H1 (cell line): Measurements from ENCODE around the gene DPYD. TPM values are rescaled to one million over a fixed set of nuclear protein-coding genes. Genes with fewer than 3 reads are reported as not detected.

Experiments
- CTCF ChIA-PET: fragments of 300-600 bp; sonication (Branson Sonifier 250); formaldehyde crosslinking; loops from one replicate; lab custom pipeline; 2021; ENCODE audit not compliant: partially characterized antibody; lab: Charles Lee
- POLR2A ChIA-PET: fragments of 300-600 bp; sonication (Branson Sonifier 250); formaldehyde crosslinking; loops from one replicate; lab custom pipeline; 2021; ENCODE audit warnings: inconsistent platforms; ENCODE audit not compliant: partially characterized antibody; lab: Charles Lee
- DNase-seq, 2 experiments: peaks; one replicate each; pipeline versions ENCODE4 v3.0.0 to v3.0.0-alpha.2; 2010 to 2022; ENCODE audit warnings: low spot score in 2 of 2, low read depth in 1 of 2, mixed read lengths in 1 of 2
- FAIRE-seq: peaks from 2 replicates; lab custom pipeline; 2011; peaks lifted over from hg19 to GRCh38; lab: Jason Lieb, UNC
- H2AFZ ChIP-seq: 2 replicates; pipeline ENCODE4 v1.8.1; 2012; ENCODE audit warnings: low read length, inconsistent platforms
- H2AK5ac ChIP-seq: 2 replicates; pipeline ENCODE4 v1.6.1; 2013; ENCODE audit warnings: low read depth, low read length
- H2BK120ac ChIP-seq: replicated peaks from 2 replicates; pipeline ENCODE3; 2013; ENCODE audit warnings: low read depth, low read length, inconsistent platforms
- H2BK12ac ChIP-seq: 2 replicates; pipeline ENCODE4 v1.6.1; 2013; ENCODE audit warnings: low read depth, low read length
- H2BK15ac ChIP-seq: 2 replicates; pipeline ENCODE4 v1.6.1; 2013; ENCODE audit warnings: low read length
- H2BK20ac ChIP-seq: 2 replicates; pipeline ENCODE4 v1.6.1; 2013; ENCODE audit warnings: low read length
- H2BK5ac ChIP-seq: 2 replicates; pipeline ENCODE4 v1.6.1; 2013; ENCODE audit warnings: low read depth, low read length
- H3K14ac ChIP-seq: 2 replicates; pipeline ENCODE4 v1.6.1; 2013; ENCODE audit warnings: inconsistent platforms; ENCODE audit not compliant: insufficient read length
- H3K18ac ChIP-seq: 2 replicates; pipeline ENCODE4 v1.6.1; 2013; ENCODE audit warnings: low read length; ENCODE audit errors: extremely low read depth
- H3K23ac ChIP-seq: 2 replicates; pipeline ENCODE4 v1.6.1; 2013; ENCODE audit warnings: inconsistent platforms; ENCODE audit not compliant: insufficient read length
- H3K23me2 ChIP-seq: 2 replicates; pipeline ENCODE4 v1.6.1; 2013; ENCODE audit warnings: low read depth, low read length
- H3K27ac ChIP-seq: 2 replicates; pipeline ENCODE4 v1.6.1; 2011; ENCODE audit warnings: low read depth, low read length, inconsistent platforms
- H3K27me3 ChIP-seq, 4 experiments: replicated peaks in 1 of 4; 1 replicate in 1 of 4; 2 replicates in 3 of 4; pipeline versions ENCODE4 v1.6.1 to v1.8.1; 2011 to 2013; ENCODE audit warnings: low read length in 3 of 4, mild to moderate bottlenecking in 3 of 4, inconsistent platforms in 2 of 4, mixed read lengths in 2 of 4, moderate library complexity in 1 of 4; ENCODE audit not compliant: control insufficient read depth in 3 of 4, insufficient read depth in 3 of 4; ENCODE audit errors: extremely low read depth in 1 of 4
- H3K36me3 ChIP-seq, 4 experiments: 2 replicates each; pipeline versions ENCODE4 v1.6.1 to v1.8.1; 2011 to 2013; ENCODE audit warnings: mild to moderate bottlenecking in 4 of 4, low read length in 3 of 4, moderate library complexity in 2 of 4, control low read depth in 1 of 4, inconsistent platforms in 1 of 4; ENCODE audit not compliant: insufficient read depth in 4 of 4, control insufficient read depth in 2 of 4
- H3K4ac ChIP-seq: replicated peaks from 2 replicates; pipeline ENCODE3; 2013; ENCODE audit warnings: low read length, low read depth, mixed read lengths, inconsistent platforms; ENCODE audit not compliant: insufficient read length
- H3K4me1 ChIP-seq, 4 experiments: replicated peaks in 1 of 4; 1 replicate in 1 of 4; 2 replicates in 3 of 4; pipeline versions ENCODE4 v1.6.1 to v1.8.1; 2011 to 2013; ENCODE audit warnings: low read length in 3 of 4, inconsistent platforms in 2 of 4, mixed read lengths in 1 of 4; ENCODE audit not compliant: insufficient read depth in 4 of 4, control insufficient read depth in 3 of 4
- H3K4me2 ChIP-seq, 2 experiments: 2 replicates each; pipeline versions ENCODE4 v1.6.1 to v1.8.1; 2011 to 2013; ENCODE audit warnings: low read depth in 2 of 2, low read length in 2 of 2, control low read depth in 1 of 2, inconsistent platforms in 1 of 2, mild to moderate bottlenecking in 1 of 2; ENCODE audit not compliant: insufficient read depth in 1 of 2
- H3K4me3 ChIP-seq, 4 experiments: fragments of 200-600, 300-600 bp in 1 of 4; sonication (generic), shearing (Covaris generic), sonication (Bioruptor Twin) in 1 of 4; 2 replicates each; pipeline versions ENCODE4 v1.5.1 to v1.8.1; 2011 to 2016; ENCODE audit warnings: low read length in 4 of 4, low read depth in 3 of 4, control low read depth in 2 of 4, inconsistent platforms in 2 of 4, mild to moderate bottlenecking in 2 of 4, mixed read lengths in 1 of 4, moderate library complexity in 1 of 4; ENCODE audit not compliant: insufficient read depth in 2 of 4; ENCODE audit errors: extremely low read depth in 1 of 4
- H3K56ac ChIP-seq: replicated peaks from 2 replicates; pipeline ENCODE3; 2013; ENCODE audit warnings: low read depth, mild to moderate bottlenecking, mixed read lengths, low read length, inconsistent platforms; ENCODE audit not compliant: insufficient read length
- H3K79me1 ChIP-seq: 2 replicates; pipeline ENCODE4 v1.6.1; 2013; ENCODE audit warnings: low read depth, low read length, control low read depth
- H3K79me2 ChIP-seq, 2 experiments: 2 replicates each; pipeline versions ENCODE4 v1.6.1 to v1.8.1; 2012 to 2013; ENCODE audit warnings: low read length in 2 of 2, mild to moderate bottlenecking in 2 of 2, inconsistent platforms in 1 of 2; ENCODE audit not compliant: insufficient read depth in 2 of 2, control insufficient read depth in 1 of 2
- H3K9ac ChIP-seq, 4 experiments: replicated peaks in 1 of 4; 1 replicate in 1 of 4; 2 replicates in 3 of 4; pipeline versions ENCODE4 v1.6.1 to v1.8.1; 2011 to 2013; ENCODE audit warnings: low read depth in 3 of 4, low read length in 3 of 4, control low read depth in 2 of 4, mild to moderate bottlenecking in 2 of 4, moderate library complexity in 2 of 4, inconsistent platforms in 1 of 4; ENCODE audit errors: extremely low read depth in 1 of 4
- H3K9me3 ChIP-seq, 2 experiments: 2 replicates each; pipeline versions ENCODE4 v1.6.1 to v1.8.1; 2012 to 2013; ENCODE audit warnings: mild to moderate bottlenecking in 2 of 2, moderate library complexity in 2 of 2, control low read depth in 1 of 2, inconsistent platforms in 1 of 2, low read depth in 1 of 2, low read length in 1 of 2, mixed read lengths in 1 of 2; ENCODE audit not compliant: insufficient read depth in 2 of 2
- H4K20me1 ChIP-seq, 2 experiments: replicated peaks in 1 of 2; 2 replicates each; pipeline versions ENCODE3 to v1.8.1; 2011 to 2013; ENCODE audit warnings: inconsistent platforms in 2 of 2, low read length in 2 of 2, mild to moderate bottlenecking in 1 of 2; ENCODE audit not compliant: insufficient read depth in 2 of 2, control insufficient read depth in 1 of 2
- H4K5ac ChIP-seq: 2 replicates; pipeline ENCODE4 v1.6.1; 2013; ENCODE audit warnings: low read length, low read depth, mixed read lengths, inconsistent platforms; ENCODE audit not compliant: insufficient read length
- H4K8ac ChIP-seq: 2 replicates; pipeline ENCODE4 v1.8.0; 2013; ENCODE audit warnings: mild to moderate bottlenecking, moderate library complexity, low read length, inconsistent platforms; ENCODE audit not compliant: insufficient read depth; ENCODE audit errors: extremely low read depth
- H4K91ac ChIP-seq: replicated peaks from 2 replicates; pipeline ENCODE3; 2013; ENCODE audit warnings: low read length, mixed read lengths, inconsistent platforms; ENCODE audit not compliant: insufficient read length
- BCL11A ChIP-seq, 2 experiments: IDR thresholded peaks; one replicate each; pipeline ENCODE4 v1.6.1; 2011; ENCODE audit warnings: low read depth in 2 of 2, low read length in 2 of 2, mild to moderate bottlenecking in 2 of 2
- GABPA ChIP-seq: IDR thresholded peaks from 2 replicates; pipeline ENCODE4 v1.6.1; 2011; ENCODE audit warnings: mild to moderate bottlenecking, low read length, moderate library complexity, borderline replicate concordance; ENCODE audit not compliant: insufficient read depth
- JUN ChIP-seq: IDR thresholded peaks from 2 replicates; pipeline ENCODE4 v1.6.1; 2011; ENCODE audit warnings: low read depth, mild to moderate bottlenecking, improper control_type of control experiment, low read length
- RAD21 ChIP-seq, 2 experiments: IDR thresholded peaks in 1 of 2; conservative IDR thresholded peaks in 1 of 2; 2 replicates each; pipeline ENCODE4 v1.6.1; 2011; ENCODE audit warnings: low read depth in 2 of 2, low read length in 2 of 2, improper control_type of control experiment in 1 of 2, inconsistent platforms in 1 of 2, mild to moderate bottlenecking in 1 of 2, moderate library complexity in 1 of 2
- RNF2 ChIP-seq: fragments of 200-900, 300-1000 bp; sonication (generic); IDR thresholded peaks from 2 replicates; pipeline ENCODE4 v1.7.1; 2016; ENCODE audit warnings: borderline replicate concordance, low read depth, mild to moderate bottlenecking, antibody characterized with exemption, low read length; ENCODE audit not compliant: poor library complexity, severe bottlenecking; ENCODE audit errors: missing control alignments
- YY1 ChIP-seq: IDR thresholded peaks from 2 replicates; pipeline ENCODE4 v1.6.1; 2011; ENCODE audit warnings: low read depth, mild to moderate bottlenecking, low read length
- ZNF274 ChIP-seq: IDR thresholded peaks from 2 replicates; pipeline ENCODE4 v1.7.0; 2012; ENCODE audit warnings: low read length, borderline replicate concordance; ENCODE audit errors: extremely low read depth
- polyA plus RNA-seq, 7 experiments: library from polyadenylated mRNA; depleted of rRNA in 3 of 7; stranded (reverse) in 5 of 7; unstranded in 2 of 7; fragments of >200 nt in 5 of 7; fragments of 200-250 nt in 2 of 7; gene quantifications; 1 replicate in 5 of 7; 2 replicates in 1 of 7; 4 replicates in 1 of 7; pipeline versions ENCODE4 v1.2.1 to v1.2.3, GENCODE V29; 2011 to 2013; ENCODE audit warnings: missing spikeins in 2 of 7, mixed read lengths in 2 of 7
- total RNA-seq: library from RNA; stranded (reverse); fragmentation: NEBNext Ultra II Directional; extraction: Animal tissue kit (Norgen Biotek cat#: 25700); gene quantifications from 2 replicates; pipeline ENCODE4 v1.2.1, GENCODE V29; 2021
- TF ChIP-seq, protein P1 (sequence below): IDR thresholded peaks from 2 replicates; pipeline ENCODE4 v1.6.1; 2011; ENCODE audit warnings: low read length, improper control_type of control experiment

The DPYD gene
- total and polyA plus RNA-seq, 2 of the 8 experiments (the other 6 are each of a cell fraction or from before 2014, with no cell fraction given): 0.29 to 0.73 TPM

DNA sequence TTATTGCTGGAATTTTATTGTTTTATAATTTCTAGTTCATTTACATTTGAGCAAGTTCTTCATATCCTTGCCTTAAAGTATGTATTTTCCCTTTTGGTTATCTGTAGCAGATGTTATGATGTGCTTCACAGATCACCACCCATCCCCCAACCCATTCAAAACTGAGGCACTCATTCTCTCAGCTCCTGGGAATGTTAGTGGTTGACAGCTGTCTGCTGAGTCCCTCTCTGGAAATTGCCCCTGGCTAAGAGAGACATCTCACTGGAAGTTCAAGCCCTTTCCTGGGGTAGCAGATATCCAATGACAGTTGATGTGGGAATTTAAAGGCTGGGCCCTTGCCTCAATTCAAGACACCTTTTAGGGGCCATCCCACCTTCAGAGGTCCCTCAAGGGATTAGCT, 4.3 kb upstream of the DPYD start:
- H3K14ac ChIP-seq: no peak overlapping the region
- no peaks in the 10 kb centered on the region for H3K36me3 ChIP-seq
- no peak for FAIRE-seq
- no peak overlapping the region for H3K27ac ChIP-seq
- H2AK5ac ChIP-seq: no peak overlapping the region
- no peak for DNase-seq
- no peak overlapping the region for H4K91ac ChIP-seq
- CTCF ChIA-PET: no interaction called here
- no peak overlapping the region for H3K4me2 ChIP-seq
- H2BK5ac ChIP-seq: no peak overlapping the region
- H3K4me3 ChIP-seq: no peak overlapping the region
- H3K79me1 ChIP-seq: no peaks in the 10 kb centered on the region
- no peaks in the 10 kb centered on the region for H3K9me3 ChIP-seq
- no peak overlapping the region for H3K9ac ChIP-seq
- no peak overlapping the region for H2BK15ac ChIP-seq
- POLR2A ChIA-PET: no interaction called here
- H3K79me2 ChIP-seq: no peaks in the 10 kb centered on the region
- no peak overlapping the region for H2AFZ ChIP-seq
- H4K5ac ChIP-seq: no peak overlapping the region
- no peak overlapping the region; the same call in 1 of the 2 replicates for H2BK12ac ChIP-seq
- no peak overlapping the region for H3K56ac ChIP-seq
- no peak overlapping the region for H2BK120ac ChIP-seq
- no peaks in the 10 kb centered on the region; a peak in 1 of 7 replicates for H3K27me3 ChIP-seq
- no peak overlapping the region for H4K8ac ChIP-seq
- H2BK20ac ChIP-seq: no peak overlapping the region
- H3K18ac ChIP-seq: no peak overlapping the region
- no peaks in the 10 kb centered on the region for H4K20me1 ChIP-seq
- H3K4ac ChIP-seq: no peak overlapping the region
- H3K23ac ChIP-seq: no peak overlapping the region
- TF ChIP-seq RAD21 (IDR thresholded peaks at IDR 0.05 in 1 of 2, conservative IDR thresholded peaks at IDR 0.05 in 1 of 2; ENCODE audit: low read depth in 2 of 2, low read length in 2 of 2) (no peak), RNF2 (no peak), GABPA (no peak), ZNF274 (no peak), YY1 (no peak), BCL11A (IDR thresholded peaks at IDR 0.05; ENCODE audit: low read depth in 2 of 2, low read length in 2 of 2) (no peak), JUN (no peak)
- TF ChIP-seq, protein P1, sequence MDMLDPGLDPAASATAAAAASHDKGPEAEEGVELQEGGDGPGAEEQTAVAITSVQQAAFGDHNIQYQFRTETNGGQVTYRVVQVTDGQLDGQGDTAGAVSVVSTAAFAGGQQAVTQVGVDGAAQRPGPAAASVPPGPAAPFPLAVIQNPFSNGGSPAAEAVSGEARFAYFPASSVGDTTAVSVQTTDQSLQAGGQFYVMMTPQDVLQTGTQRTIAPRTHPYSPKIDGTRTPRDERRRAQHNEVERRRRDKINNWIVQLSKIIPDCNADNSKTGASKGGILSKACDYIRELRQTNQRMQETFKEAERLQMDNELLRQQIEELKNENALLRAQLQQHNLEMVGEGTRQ: no peak
- no peaks in the 10 kb centered on the region for H3K4me1 ChIP-seq
- H3K23me2 ChIP-seq: peaks cover 8% of the 10 kb centered on the region; the same call in 1 of the 2 replicates
